LNCAP (cell line): ENCODE measurements around the gene PEX11A.

ENCODE experiments used
- CTCF ChIP-seq: fragments of 450-650 bp; IDR thresholded peaks from 2 replicates; pipeline ENCODE4 v1.5.1; 2017; ENCODE audit warnings: mild to moderate bottlenecking

The PEX11A gene

GRCh38 chr15:89686522-89686921 lies 4.0 kb downstream of the PEX11A start:
- no peak for TF ChIP-seq CTCF

- no peak for TF ChIP-seq CTCF
Measured at GRCh38 chr15:89685995-89686394, 4.6 kb downstream of the PEX11A start.

GRCh38 chr15:89681146-89681545 lies 9.4 kb downstream of the PEX11A start:
- TF ChIP-seq CTCF: no peak

- TF ChIP-seq CTCF: no peak
Measured at GRCh38 chr15:89680282-89680873, 10.2 kb downstream of the PEX11A start.

- no peak for TF ChIP-seq CTCF
Measured at GRCh38 chr15:89679212-89679611, 11.3 kb downstream of the PEX11A start, which contains the start of gene PLIN1. TSS of gene PLIN1 (minus strand) at chr15:89679367. CDS start at chr15:89677489, 1,878 bp downstream.

GRCh38 chr15:89677381-89677780 lies 13.2 kb downstream of the PEX11A start:
- TF ChIP-seq CTCF: no peak

GRCh38 chr15:89675606-89676005 lies 14.9 kb downstream of the PEX11A start:
- TF ChIP-seq CTCF: no peak

- no peak for TF ChIP-seq CTCF
Measured at GRCh38 chr15:89674526-89674925, 16.0 kb downstream of the PEX11A start.
